Osteocyte (in vitro differentiated cells): ENCODE results near the gene XPC. TPM values are rescaled to one million over a fixed set of nuclear protein-coding genes. Genes with fewer than 3 reads are reported as not detected.
"Not testable (repeated sequence)": the region's sequence is repeated elsewhere in the genome, so short reads cannot be mapped to it uniquely, and the experiment has no call there.

Source experiments
- DNase-seq: peaks from one replicate; pipeline ENCODE4 v3.0.0; 2021; ENCODE audit warnings: mixed read lengths; ENCODE audit not compliant: unreplicated experiment; ENCODE audit errors: extremely low spot score
- H3K27ac Mint-ChIP-seq: one replicate; pipeline ENCODE4 v1.8.0; 2021; ENCODE audit warnings: mild to moderate bottlenecking, mixed read lengths; ENCODE audit not compliant: unreplicated experiment
- H3K27me3 Mint-ChIP-seq: one replicate; pipeline ENCODE4 v1.8.0; 2021; ENCODE audit warnings: mixed read lengths; ENCODE audit not compliant: unreplicated experiment
- H3K36me3 Mint-ChIP-seq: one replicate; pipeline ENCODE4 v1.8.0; 2021; ENCODE audit warnings: mixed read lengths; ENCODE audit not compliant: unreplicated experiment
- H3K4me1 Mint-ChIP-seq: one replicate; pipeline ENCODE4 v1.8.0; 2021; ENCODE audit warnings: mixed read lengths; ENCODE audit not compliant: unreplicated experiment
- H3K4me3 Mint-ChIP-seq: one replicate; pipeline ENCODE4 v1.8.0; 2021; ENCODE audit warnings: mild to moderate bottlenecking, moderate library complexity, mixed read lengths; ENCODE audit not compliant: unreplicated experiment
- H3K9me3 Mint-ChIP-seq: one replicate; pipeline ENCODE4 v1.8.0; 2021; ENCODE audit warnings: mixed read lengths; ENCODE audit not compliant: unreplicated experiment
- total RNA-seq: library from RNA; stranded (reverse); gene quantifications from 2 replicates; pipeline ENCODE4 v1.2.1, GENCODE V29; 2021
- TF ChIP-seq, protein P1 (sequence below): fragments of 200-600 bp; sonication (generic); IDR thresholded peaks from 2 replicates; pipeline ENCODE4 v1.5.0; 2021; ENCODE audit warnings: antibody characterized with exemption, mild to moderate bottlenecking, moderate library complexity

The XPC gene
- total RNA-seq, 1 donor from 2014 or later: 39.4 TPM

DNA sequence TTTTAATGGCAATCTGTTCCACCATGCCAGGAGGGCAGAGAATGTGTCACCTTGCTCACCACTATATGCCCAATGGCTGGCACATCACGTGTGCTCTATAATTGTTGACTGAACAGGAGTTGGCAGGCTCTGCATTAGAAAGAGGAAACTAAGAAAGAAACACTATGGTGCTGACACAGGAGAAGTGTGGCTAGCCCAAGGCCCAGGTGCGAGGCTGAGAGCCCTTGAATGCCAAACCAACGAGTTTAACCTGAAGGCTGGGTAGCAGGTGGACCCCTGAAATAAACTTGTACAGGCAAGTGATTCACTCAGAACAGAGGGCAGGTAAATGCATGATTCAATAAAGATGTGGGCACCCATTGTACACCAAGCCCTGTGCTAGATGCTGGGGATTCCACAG lies 56.1 kb downstream of the XPC start:
- Mint-ChIP-seq H3K9me3 (no peaks in the 10 kb centered on the region), H3K36me3 (peaks cover 8% of the 10 kb centered on the region), H3K4me3 (no peak overlapping the region), H3K27ac (peak overlapping the region; percentile 15), H3K27me3 (no peaks in the 10 kb centered on the region), H3K4me1 (peaks cover 31% of the 10 kb centered on the region)
- peak; percentile 27 for DNase-seq
- TF ChIP-seq, protein P1, sequence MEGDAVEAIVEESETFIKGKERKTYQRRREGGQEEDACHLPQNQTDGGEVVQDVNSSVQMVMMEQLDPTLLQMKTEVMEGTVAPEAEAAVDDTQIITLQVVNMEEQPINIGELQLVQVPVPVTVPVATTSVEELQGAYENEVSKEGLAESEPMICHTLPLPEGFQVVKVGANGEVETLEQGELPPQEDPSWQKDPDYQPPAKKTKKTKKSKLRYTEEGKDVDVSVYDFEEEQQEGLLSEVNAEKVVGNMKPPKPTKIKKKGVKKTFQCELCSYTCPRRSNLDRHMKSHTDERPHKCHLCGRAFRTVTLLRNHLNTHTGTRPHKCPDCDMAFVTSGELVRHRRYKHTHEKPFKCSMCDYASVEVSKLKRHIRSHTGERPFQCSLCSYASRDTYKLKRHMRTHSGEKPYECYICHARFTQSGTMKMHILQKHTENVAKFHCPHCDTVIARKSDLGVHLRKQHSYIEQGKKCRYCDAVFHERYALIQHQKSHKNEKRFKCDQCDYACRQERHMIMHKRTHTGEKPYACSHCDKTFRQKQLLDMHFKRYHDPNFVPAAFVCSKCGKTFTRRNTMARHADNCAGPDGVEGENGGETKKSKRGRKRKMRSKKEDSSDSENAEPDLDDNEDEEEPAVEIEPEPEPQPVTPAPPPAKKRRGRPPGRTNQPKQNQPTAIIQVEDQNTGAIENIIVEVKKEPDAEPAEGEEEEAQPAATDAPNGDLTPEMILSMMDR: no peak

DNA sequence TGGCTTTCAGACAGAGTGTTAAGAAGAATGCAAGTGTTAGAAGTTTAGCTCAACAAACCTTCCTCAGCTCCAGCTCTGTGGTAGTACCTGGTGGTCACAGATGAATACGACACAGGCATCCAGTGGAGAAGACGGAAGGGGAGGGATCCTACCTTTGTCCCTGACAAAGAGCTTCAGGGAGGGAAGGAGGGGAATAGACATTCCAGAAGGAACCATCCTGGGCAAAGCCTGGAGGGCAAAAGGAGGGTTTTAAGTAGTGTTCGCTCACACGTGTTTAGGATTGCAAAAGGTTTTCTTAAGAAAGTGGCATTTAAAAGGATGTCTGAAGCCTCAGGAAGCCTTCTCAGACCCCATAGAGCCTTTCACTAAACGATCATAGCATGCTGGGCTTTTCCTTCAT lies 56.5 kb downstream of the XPC start:
- Mint-ChIP-seq H3K36me3 (peaks cover 8% of the 10 kb centered on the region), H3K27ac (no peak overlapping the region), H3K4me3 (no peak overlapping the region), H3K4me1 (peaks cover 28% of the 10 kb centered on the region), H3K9me3 (no peaks in the 10 kb centered on the region), H3K27me3 (no peaks in the 10 kb centered on the region)
- peak; percentile 49 for DNase-seq
- TF ChIP-seq, protein P1: no peak

DNA sequence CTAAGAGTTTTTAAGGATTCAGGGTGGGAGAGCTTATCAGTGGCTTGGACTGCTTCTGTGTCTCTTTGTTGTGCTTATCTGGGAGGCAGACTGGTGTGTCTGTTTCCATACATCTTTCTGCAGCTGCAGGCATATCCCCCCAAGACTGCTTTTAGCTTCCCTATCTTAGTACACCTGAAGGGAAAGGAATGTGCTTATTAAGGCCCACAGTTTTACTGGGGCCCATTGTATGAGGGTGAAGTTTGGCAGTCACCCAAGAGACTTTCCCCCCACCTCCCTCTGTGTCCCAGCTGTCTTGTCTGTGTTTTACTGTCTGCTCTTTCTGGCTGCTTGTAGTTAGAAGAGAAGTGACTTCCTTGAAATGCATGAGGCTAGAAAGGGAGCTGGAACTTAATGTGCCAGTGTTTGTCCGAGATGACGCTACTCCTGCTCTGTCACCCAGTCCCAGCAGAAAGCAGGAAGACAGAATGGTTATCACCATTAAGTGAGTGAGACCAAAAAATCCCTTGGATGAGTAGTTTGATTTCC lies 57.4 kb downstream of the XPC start:
- H3K27me3 Mint-ChIP-seq, H3K36me3 Mint-ChIP-seq, H3K9me3 Mint-ChIP-seq, H3K4me3 Mint-ChIP-seq, H3K27ac Mint-ChIP-seq: not testable (repeated sequence)
- peak; percentile 7 for DNase-seq
- peaks cover 19% of the 10 kb centered on the region for H3K4me1 Mint-ChIP-seq

DNA sequence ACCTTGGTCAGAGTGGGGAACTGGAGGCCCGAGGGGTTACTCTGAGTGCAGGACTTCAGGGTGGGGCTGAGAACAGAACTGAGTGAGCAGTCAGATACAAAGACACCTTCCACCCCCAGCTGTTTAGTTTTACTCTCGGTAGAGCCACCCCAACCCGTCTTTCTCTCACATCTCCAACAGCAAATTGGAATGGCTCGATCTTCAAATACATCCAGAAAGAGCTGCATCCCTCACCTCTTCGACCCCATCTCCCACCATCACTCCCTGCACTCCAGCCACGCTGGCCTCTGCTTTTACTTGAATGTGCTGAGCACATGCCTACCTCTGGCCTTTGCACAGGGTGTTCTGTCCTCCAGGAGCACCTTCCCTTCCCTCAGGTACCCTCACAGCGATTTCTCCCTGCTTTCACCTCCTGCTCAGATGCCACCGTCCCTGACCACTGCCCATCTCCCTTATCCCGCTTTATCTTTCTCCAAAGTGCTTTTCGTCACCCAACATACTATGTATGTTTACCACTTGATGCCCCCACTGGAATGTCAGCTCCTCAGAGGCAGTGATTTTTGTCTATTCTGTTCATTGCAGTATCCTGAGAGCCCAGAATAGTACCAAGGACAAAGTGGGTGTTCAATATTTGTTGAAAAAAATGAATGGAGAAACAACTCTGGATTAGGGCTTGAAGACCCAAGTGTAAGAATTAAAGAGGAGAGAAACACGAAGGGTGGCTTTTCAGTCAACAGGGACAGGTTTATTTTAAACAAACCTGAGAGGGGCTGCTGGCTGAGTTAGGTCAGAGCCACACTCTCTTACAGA lies 58.1 kb downstream of the XPC start:
- peak; percentile 54 for DNase-seq
- peaks cover 15% of the 10 kb centered on the region for H3K4me1 Mint-ChIP-seq
- TF ChIP-seq, protein P1: no peak
- no peaks in the 10 kb centered on the region for H3K9me3 Mint-ChIP-seq
- no peak overlapping the region for H3K4me3 Mint-ChIP-seq
- H3K27me3 Mint-ChIP-seq: no peaks in the 10 kb centered on the region
- no peak overlapping the region for H3K27ac Mint-ChIP-seq
- H3K36me3 Mint-ChIP-seq: peaks cover 8% of the 10 kb centered on the region

DNA sequence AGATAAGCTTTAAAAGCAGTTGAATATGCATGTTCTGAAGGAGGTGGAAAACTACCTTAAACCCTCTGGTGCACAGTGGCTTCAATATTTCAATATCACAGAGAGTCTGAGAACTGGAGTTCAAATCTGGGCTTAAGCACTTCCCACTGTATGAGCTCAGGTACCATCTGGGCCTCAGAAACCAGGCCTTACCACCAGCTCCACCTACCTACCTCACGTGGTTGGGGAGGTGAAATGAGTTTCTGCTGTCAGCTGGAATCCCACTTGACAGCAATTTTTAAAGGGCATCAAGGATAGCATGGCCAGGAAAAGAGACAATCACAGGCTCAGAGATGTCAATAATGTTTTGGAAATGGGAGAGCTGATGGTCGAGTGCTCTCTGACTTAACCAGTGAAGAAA lies 58.8 kb downstream of the XPC start:
- Mint-ChIP-seq H3K27me3 (no peaks in the 10 kb centered on the region), H3K4me3 (no peak overlapping the region), H3K27ac (no peak overlapping the region), H3K9me3 (no peaks in the 10 kb centered on the region), H3K36me3 (peaks cover 10% of the 10 kb centered on the region), H3K4me1 (peaks cover 15% of the 10 kb centered on the region)
- TF ChIP-seq, protein P1: no peak
- no peak for DNase-seq
